HepG2 (cell line): ENCODE measurements around the gene CDKN2AIP. TPM values are rescaled to one million over a fixed set of nuclear protein-coding genes. Genes with fewer than 3 reads are reported as not detected.
A peak's percentile ranks its signal among the peaks of the same experiment; 100 is the strongest.

Source experiments
- CENPT ChIP-seq: sonication (generic); formaldehyde crosslinking; IDR thresholded peaks from 2 replicates; pipeline ENCODE4 v1.8.0; 2022; ENCODE audit warnings: low read depth, mild to moderate bottlenecking, moderate library complexity, missing genetic modification reagents
- ELF4 ChIP-seq: sonication (generic); formaldehyde crosslinking; IDR thresholded peaks from 2 replicates; pipeline ENCODE4 v1.5.0; 2020; ENCODE audit warnings: missing genetic modification reagents, mild to moderate bottlenecking, moderate library complexity, borderline replicate concordance
- GFI1 ChIP-seq: sonication (generic); formaldehyde crosslinking; IDR thresholded peaks from 2 replicates; pipeline ENCODE4 v1.5.0; 2020; ENCODE audit warnings: missing genetic modification reagents, mild to moderate bottlenecking, borderline replicate concordance
- HNRNPUL1 ChIP-seq: fragments of 200-400 bp; formaldehyde crosslinking; IDR thresholded peaks from 2 replicates; pipeline ENCODE4 v1.6.1; 2017; ENCODE audit warnings: low read depth, mild to moderate bottlenecking, low read length, moderate library complexity
- MTA3 ChIP-seq: sonication (generic); formaldehyde crosslinking; IDR thresholded peaks from 2 replicates; pipeline ENCODE4 v1.4.0; 2020; ENCODE audit warnings: missing genetic modification reagents
- NFYC ChIP-seq: IDR thresholded peaks from 2 replicates; pipeline ENCODE4 v1.6.1; 2016; ENCODE audit warnings: missing genetic modification reagents, missing compliant biosample characterization
- RBM22 ChIP-seq: fragments of 200-400 bp; formaldehyde crosslinking; optimal IDR thresholded peaks from 2 replicates; pipeline ENCODE3; 2017; ENCODE audit warnings: mild to moderate bottlenecking, low read length, moderate library complexity
- TBP ChIP-seq: sonication (generic); formaldehyde crosslinking; IDR thresholded peaks from 2 replicates; pipeline ENCODE4 v1.5.0; 2020; ENCODE audit warnings: missing genetic modification reagents
- TCF7L2 ChIP-seq: IDR thresholded peaks from 2 replicates; pipeline ENCODE4 v1.6.1; 2011; ENCODE audit warnings: mild to moderate bottlenecking, low read depth, low read length, moderate library complexity
- ZNF251 ChIP-seq: sonication (generic); formaldehyde crosslinking; IDR thresholded peaks from 2 replicates; pipeline ENCODE4 v1.9.0; 2021; ENCODE audit warnings: mild to moderate bottlenecking, missing genetic modification reagents
- ZNF331 ChIP-seq: sonication (generic); formaldehyde crosslinking; IDR thresholded peaks from 2 replicates; pipeline ENCODE4 v1.4.0; 2020; ENCODE audit warnings: missing genetic modification reagents
- ZNF33B ChIP-seq: sonication (generic); formaldehyde crosslinking; IDR thresholded peaks from 2 replicates; pipeline ENCODE4 v1.5.1; 2020; ENCODE audit warnings: mild to moderate bottlenecking, missing genetic modification reagents
- ZNF546 ChIP-seq: sonication (generic); formaldehyde crosslinking; conservative IDR thresholded peaks from 2 replicates; pipeline ENCODE4 v1.8.1; 2023; ENCODE audit warnings: mild to moderate bottlenecking, missing genetic modification reagents
- ZNF703 ChIP-seq: sonication (generic); formaldehyde crosslinking; IDR thresholded peaks from 2 replicates; pipeline ENCODE4 v1.5.1; 2020; ENCODE audit warnings: missing genetic modification reagents, mild to moderate bottlenecking, moderate library complexity, borderline replicate concordance
- polyA plus RNA-seq, 8 experiments: library from polyadenylated mRNA; depleted of rRNA in 3 of 8; stranded (reverse) in 7 of 8; unstranded in 1 of 8; fragments of >200 nt; fragmentation: Illumina TruSeq in 4 of 8; extraction: Trizol in 4 of 8; gene quantifications; 2 replicates each; pipeline versions ENCODE4 v1.2.1 to v1.2.3, GENCODE V29; 2011 to 2016; ENCODE audit warnings: low read depth in 4 of 8, missing spikeins in 1 of 8, mixed read lengths in 1 of 8; ENCODE audit not compliant: insufficient read depth in 1 of 8
- total RNA-seq, 5 experiments: library from RNA; depleted of rRNA; stranded (reverse); fragments of >200 nt; fragmentation: Illumina TruSeq; extraction: Trizol; gene quantifications; 2 replicates each; pipeline ENCODE4 v1.2.3, GENCODE V29; 2016; ENCODE audit warnings: low read depth in 1 of 5
- TF ChIP-seq, protein P1 (sequence below): sonication (generic); formaldehyde crosslinking; IDR thresholded peaks from 2 replicates; pipeline ENCODE4 v1.5.0; 2020; ENCODE audit warnings: missing genetic modification reagents
- TF ChIP-seq, protein P2 (sequence below): sonication (generic); formaldehyde crosslinking; IDR thresholded peaks from 2 replicates; pipeline ENCODE4 v1.4.0; 2020; ENCODE audit warnings: low read depth, missing genetic modification reagents
- TF ChIP-seq, protein P3 (sequence below): sonication (generic); formaldehyde crosslinking; IDR thresholded peaks from 2 replicates; pipeline ENCODE4 v1.4.0; 2020; ENCODE audit warnings: mild to moderate bottlenecking, missing genetic modification reagents
- TF ChIP-seq, protein P4 (sequence below): sonication (generic); formaldehyde crosslinking; IDR thresholded peaks from 2 replicates; pipeline ENCODE4 v1.5.1; 2020; ENCODE audit warnings: mild to moderate bottlenecking, moderate library complexity, missing genetic modification reagents

Gene CDKN2AIP
- total and polyA plus RNA-seq, 2 of the 13 experiments (the other 11 are each of a cell fraction or from before 2014, with no cell fraction given): 17.0 to 18.7 TPM

DNA sequence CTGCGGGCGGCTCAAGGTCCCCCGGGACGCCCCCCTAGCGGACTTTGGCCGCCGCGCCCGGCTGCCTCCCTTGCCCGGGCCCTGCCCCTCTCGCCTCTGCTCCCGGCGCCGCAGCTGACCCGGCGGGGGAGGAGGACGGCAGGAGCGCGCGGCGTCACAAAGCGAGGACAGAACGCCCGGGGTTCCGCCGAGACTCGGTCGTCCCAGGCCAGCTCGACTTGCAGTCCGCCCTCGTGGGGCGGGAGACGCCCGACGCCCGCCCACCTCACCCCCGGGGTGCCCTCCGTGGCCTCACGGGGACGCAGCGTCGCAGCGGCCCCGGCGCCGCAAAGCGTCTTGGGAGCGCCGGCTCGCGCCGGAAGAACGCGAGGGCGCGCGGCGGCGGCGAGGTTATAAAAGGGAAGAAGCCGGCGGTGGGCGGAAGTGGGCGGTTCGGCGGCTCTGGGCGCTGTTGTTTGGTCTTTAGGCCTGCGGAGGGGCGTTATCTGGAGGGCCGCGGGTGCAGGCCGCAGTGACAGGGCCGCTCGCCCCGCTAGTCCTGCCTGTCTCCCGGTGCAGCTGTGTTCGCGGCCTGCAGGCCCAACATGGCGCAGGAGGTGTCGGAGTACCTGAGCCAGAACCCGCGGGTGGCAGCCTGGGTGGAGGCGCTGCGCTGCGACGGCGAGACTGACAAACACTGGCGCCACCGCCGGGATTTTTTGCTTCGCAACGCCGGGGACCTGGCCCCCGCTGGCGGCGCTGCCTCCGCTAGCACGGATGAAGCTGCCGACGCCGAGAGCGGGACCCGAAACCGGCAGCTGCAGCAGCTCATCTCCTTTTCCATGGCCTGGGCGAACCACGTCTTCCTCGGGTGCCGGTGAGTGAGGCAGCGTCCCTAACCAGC lies at the start of gene CDKN2AIP (continued):
- TF ChIP-seq, protein P1, sequence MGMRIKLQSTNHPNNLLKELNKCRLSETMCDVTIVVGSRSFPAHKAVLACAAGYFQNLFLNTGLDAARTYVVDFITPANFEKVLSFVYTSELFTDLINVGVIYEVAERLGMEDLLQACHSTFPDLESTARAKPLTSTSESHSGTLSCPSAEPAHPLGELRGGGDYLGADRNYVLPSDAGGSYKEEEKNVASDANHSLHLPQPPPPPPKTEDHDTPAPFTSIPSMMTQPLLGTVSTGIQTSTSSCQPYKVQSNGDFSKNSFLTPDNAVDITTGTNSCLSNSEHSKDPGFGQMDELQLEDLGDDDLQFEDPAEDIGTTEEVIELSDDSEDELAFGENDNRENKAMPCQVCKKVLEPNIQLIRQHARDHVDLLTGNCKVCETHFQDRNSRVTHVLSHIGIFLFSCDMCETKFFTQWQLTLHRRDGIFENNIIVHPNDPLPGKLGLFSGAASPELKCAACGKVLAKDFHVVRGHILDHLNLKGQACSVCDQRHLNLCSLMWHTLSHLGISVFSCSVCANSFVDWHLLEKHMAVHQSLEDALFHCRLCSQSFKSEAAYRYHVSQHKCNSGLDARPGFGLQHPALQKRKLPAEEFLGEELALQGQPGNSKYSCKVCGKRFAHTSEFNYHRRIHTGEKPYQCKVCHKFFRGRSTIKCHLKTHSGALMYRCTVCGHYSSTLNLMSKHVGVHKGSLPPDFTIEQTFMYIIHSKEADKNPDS (CRISPR knock-in tag): no peak
- TF ChIP-seq TCF7L2: no peak
- TF ChIP-seq ELF4 (CRISPR knock-in tag): peak; percentile 76
- no peak for TF ChIP-seq ZNF251 (CRISPR knock-in tag)
- no peak for TF ChIP-seq TBP (CRISPR knock-in tag)
- TF ChIP-seq CENPT (CRISPR knock-in tag): 0 out of 2 replicates have a peak, but pooled peaks have one; percentile 41
- TF ChIP-seq, protein P2, sequence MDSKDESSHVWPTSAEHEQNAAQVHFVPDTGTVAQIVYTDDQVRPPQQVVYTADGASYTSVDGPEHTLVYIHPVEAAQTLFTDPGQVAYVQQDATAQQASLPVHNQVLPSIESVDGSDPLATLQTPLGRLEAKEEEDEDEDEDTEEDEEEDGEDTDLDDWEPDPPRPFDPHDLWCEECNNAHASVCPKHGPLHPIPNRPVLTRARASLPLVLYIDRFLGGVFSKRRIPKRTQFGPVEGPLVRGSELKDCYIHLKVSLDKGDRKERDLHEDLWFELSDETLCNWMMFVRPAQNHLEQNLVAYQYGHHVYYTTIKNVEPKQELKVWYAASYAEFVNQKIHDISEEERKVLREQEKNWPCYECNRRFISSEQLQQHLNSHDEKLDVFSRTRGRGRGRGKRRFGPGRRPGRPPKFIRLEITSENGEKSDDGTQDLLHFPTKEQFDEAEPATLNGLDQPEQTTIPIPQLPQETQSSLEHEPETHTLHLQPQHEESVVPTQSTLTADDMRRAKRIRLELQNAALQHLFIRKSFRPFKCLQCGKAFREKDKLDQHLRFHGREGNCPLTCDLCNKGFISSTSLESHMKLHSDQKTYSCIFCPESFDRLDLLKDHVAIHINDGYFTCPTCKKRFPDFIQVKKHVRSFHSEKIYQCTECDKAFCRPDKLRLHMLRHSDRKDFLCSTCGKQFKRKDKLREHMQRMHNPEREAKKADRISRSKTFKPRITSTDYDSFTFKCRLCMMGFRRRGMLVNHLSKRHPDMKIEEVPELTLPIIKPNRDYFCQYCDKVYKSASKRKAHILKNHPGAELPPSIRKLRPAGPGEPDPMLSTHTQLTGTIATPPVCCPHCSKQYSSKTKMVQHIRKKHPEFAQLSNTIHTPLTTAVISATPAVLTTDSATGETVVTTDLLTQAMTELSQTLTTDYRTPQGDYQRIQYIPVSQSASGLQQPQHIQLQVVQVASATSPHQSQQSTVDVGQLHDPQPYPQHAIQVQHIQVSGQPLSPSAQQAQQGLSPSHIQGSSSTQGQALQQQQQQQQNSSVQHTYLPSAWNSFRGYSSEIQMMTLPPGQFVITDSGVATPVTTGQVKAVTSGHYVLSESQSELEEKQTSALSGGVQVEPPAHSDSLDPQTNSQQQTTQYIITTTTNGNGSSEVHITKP (CRISPR knock-in tag): no peak; the same call in 1 of the 2 replicates
- no peak; the same call in 1 of the 2 replicates for TF ChIP-seq NFYC (CRISPR knock-in tag)
- peak; percentile 74; the same call in 1 of the 2 replicates for TF ChIP-seq GFI1
- 0 out of 2 replicates have a peak, but pooled peaks have one; percentile 20 for TF ChIP-seq ZNF331 (CRISPR knock-in tag)
- peak; percentile 66; the same call in 1 of the 2 replicates for TF ChIP-seq HNRNPUL1
- no peak for TF ChIP-seq RBM22
- TF ChIP-seq MTA3 (CRISPR knock-in tag): no peak
- TF ChIP-seq, protein P3, sequence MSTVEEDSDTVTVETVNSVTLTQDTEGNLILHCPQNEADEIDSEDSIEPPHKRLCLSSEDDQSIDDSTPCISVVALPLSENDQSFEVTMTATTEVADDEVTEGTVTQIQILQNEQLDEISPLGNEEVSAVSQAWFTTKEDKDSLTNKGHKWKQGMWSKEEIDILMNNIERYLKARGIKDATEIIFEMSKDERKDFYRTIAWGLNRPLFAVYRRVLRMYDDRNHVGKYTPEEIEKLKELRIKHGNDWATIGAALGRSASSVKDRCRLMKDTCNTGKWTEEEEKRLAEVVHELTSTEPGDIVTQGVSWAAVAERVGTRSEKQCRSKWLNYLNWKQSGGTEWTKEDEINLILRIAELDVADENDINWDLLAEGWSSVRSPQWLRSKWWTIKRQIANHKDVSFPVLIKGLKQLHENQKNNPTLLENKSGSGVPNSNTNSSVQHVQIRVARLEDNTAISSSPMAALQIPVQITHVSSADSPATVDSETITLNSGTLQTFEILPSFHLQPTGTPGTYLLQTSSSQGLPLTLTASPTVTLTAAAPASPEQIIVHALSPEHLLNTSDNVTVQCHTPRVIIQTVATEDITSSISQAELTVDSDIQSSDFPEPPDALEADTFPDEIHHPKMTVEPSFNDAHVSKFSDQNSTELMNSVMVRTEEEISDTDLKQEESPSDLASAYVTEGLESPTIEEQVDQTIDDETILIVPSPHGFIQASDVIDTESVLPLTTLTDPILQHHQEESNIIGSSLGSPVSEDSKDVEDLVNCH (CRISPR knock-in tag): no peak
- peak; percentile 57; the same call in 1 of the 2 replicates for TF ChIP-seq ZNF546
- peak; percentile 30; the same call in 1 of the 2 replicates for TF ChIP-seq ZNF703 (CRISPR knock-in tag)
- TF ChIP-seq ZNF33B (CRISPR knock-in tag): no peak
- TF ChIP-seq, protein P4, sequence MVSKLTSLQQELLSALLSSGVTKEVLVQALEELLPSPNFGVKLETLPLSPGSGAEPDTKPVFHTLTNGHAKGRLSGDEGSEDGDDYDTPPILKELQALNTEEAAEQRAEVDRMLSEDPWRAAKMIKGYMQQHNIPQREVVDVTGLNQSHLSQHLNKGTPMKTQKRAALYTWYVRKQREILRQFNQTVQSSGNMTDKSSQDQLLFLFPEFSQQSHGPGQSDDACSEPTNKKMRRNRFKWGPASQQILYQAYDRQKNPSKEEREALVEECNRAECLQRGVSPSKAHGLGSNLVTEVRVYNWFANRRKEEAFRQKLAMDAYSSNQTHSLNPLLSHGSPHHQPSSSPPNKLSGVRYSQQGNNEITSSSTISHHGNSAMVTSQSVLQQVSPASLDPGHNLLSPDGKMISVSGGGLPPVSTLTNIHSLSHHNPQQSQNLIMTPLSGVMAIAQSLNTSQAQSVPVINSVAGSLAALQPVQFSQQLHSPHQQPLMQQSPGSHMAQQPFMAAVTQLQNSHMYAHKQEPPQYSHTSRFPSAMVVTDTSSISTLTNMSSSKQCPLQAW: 0 out of 2 replicates have a peak, but pooled peaks have one; percentile 1
